Glutamatergic neuron (in vitro differentiated cells): ENCODE data around the gene LCN6. TPM values are rescaled to one million over a fixed set of nuclear protein-coding genes. Genes with fewer than 3 reads are reported as not detected.
"Not testable (repeated sequence)": the region's sequence is repeated elsewhere in the genome, so short reads cannot be mapped to it uniquely, and the experiment has no call there.

ENCODE experiments used
- DNase-seq: peaks from one replicate; pipeline ENCODE4 v3.0.0; 2022
- H3K27ac Mint-ChIP-seq: one replicate; pipeline ENCODE4 v1.8.0; 2020; ENCODE audit warnings: mild to moderate bottlenecking, mixed read lengths, inconsistent platforms; ENCODE audit not compliant: unreplicated experiment
- H3K27me3 Mint-ChIP-seq: one replicate; pipeline ENCODE4 v1.8.0; 2020; ENCODE audit warnings: mild to moderate bottlenecking, moderate library complexity, mixed read lengths, inconsistent platforms; ENCODE audit not compliant: unreplicated experiment
- H3K36me3 Mint-ChIP-seq: one replicate; pipeline ENCODE4 v1.8.0; 2020; ENCODE audit warnings: mild to moderate bottlenecking, mixed read lengths, inconsistent platforms; ENCODE audit not compliant: unreplicated experiment
- H3K4me1 Mint-ChIP-seq: one replicate; pipeline ENCODE4 v1.8.0; 2020; ENCODE audit warnings: mild to moderate bottlenecking, low read depth, mixed read lengths, inconsistent platforms; ENCODE audit not compliant: unreplicated experiment
- H3K4me3 Mint-ChIP-seq: one replicate; pipeline ENCODE4 v1.8.0; 2020; ENCODE audit warnings: mild to moderate bottlenecking, mixed read lengths, inconsistent platforms; ENCODE audit not compliant: unreplicated experiment
- H3K9me3 Mint-ChIP-seq: one replicate; pipeline ENCODE4 v1.8.0; 2020; ENCODE audit warnings: mild to moderate bottlenecking, moderate library complexity, mixed read lengths, inconsistent platforms; ENCODE audit not compliant: unreplicated experiment
- CTCF ChIP-seq: fragments of 200-600 bp; sonication (generic); IDR thresholded peaks from one replicate; pipeline ENCODE4 v1.5.0; 2021; ENCODE audit not compliant: partially characterized antibody, unreplicated experiment
- total RNA-seq: library from RNA; stranded (reverse); fragmentation: NEBNext Ultra II Directional; extraction: Animal tissue kit (Norgen Biotek cat#: 25700); gene quantifications from one replicate; pipeline ENCODE4 v1.2.1, GENCODE V29; 2021; ENCODE audit not compliant: unreplicated experiment

LCN6 gene
- total RNA-seq, 1 donor from 2014 or later, result not detected

- Mint-ChIP-seq H3K27ac (peak overlapping the region; percentile 79), H3K4me3 (peak overlapping the region; percentile 83), H3K36me3 (no peaks in the 10 kb centered on the region), H3K4me1 (peaks cover 5% of the 10 kb centered on the region), H3K9me3 (peaks cover 10% of the 10 kb centered on the region), H3K27me3 (peaks cover 5% of the 10 kb centered on the region)
- TF ChIP-seq CTCF, result no peak
- peak; percentile 67 for DNase-seq
Observed at GRCh38 chr9:136712690-136713544, 35.4 kb downstream of the LCN6 start.

GRCh38 chr9:136711751-136712689 lies 36.3 kb downstream of the LCN6 start, which contains the start of gene DIPK1B:
Gene DIPK1B (plus strand): TSS chr9:136712572. CDS start chr9:136712666, 94 bp downstream.
- no peaks in the 10 kb centered on the region for H3K36me3 Mint-ChIP-seq
- H3K4me3 Mint-ChIP-seq, result peak within 1 kb of the TSS; percentile 89
- DNase-seq, result peak; percentile 74
- H3K27me3 Mint-ChIP-seq, result peaks cover 5% of the 10 kb centered on the region
- H3K9me3 Mint-ChIP-seq, result peaks cover 10% of the 10 kb centered on the region
- peak within 1 kb of the TSS; percentile 79 for H3K27ac Mint-ChIP-seq
- TF ChIP-seq CTCF, result no peak
- peaks cover 5% of the 10 kb centered on the region for H3K4me1 Mint-ChIP-seq

- peak overlapping the region; percentile 89 for H3K4me3 Mint-ChIP-seq
- H3K27ac Mint-ChIP-seq, H3K9me3 Mint-ChIP-seq, H3K27me3 Mint-ChIP-seq, H3K4me1 Mint-ChIP-seq, DNase-seq, H3K36me3 Mint-ChIP-seq: not testable (repeated sequence)
Observed at GRCh38 chr9:136711219-136711648, 37.1 kb downstream of the LCN6 start.

GRCh38 chr9:136710543-136710942 lies 37.8 kb downstream of the LCN6 start:
- peaks cover 5% of the 10 kb centered on the region for H3K27me3 Mint-ChIP-seq
- no peak overlapping the region for H3K4me3 Mint-ChIP-seq
- H3K27ac Mint-ChIP-seq, result no peak overlapping the region
- TF ChIP-seq CTCF, result no peak
- H3K36me3 Mint-ChIP-seq, result no peaks in the 10 kb centered on the region
- no peak for DNase-seq
- H3K4me1 Mint-ChIP-seq, result peaks cover 3% of the 10 kb centered on the region
- peaks cover 8% of the 10 kb centered on the region for H3K9me3 Mint-ChIP-seq

- Mint-ChIP-seq H3K4me1 (peaks cover 3% of the 10 kb centered on the region), H3K4me3 (no peak overlapping the region), H3K27me3 (peaks cover 5% of the 10 kb centered on the region), H3K27ac (no peak overlapping the region), H3K36me3 (no peaks in the 10 kb centered on the region), H3K9me3 (peaks cover 8% of the 10 kb centered on the region)
- no peak for TF ChIP-seq CTCF
- no peak for DNase-seq
Observed at GRCh38 chr9:136709454-136710109, 38.7 kb downstream of the LCN6 start.
